Stimulated activated CD8-positive, alpha-beta memory T cell treated with anti-CD3 and anti-CD28 coated beads, Interleukin-7, amount 100 ng/mL, for 4 hours (primary cell): Measurements from ENCODE around the gene IL1RAPL2.
"Not testable (repeated sequence)": the region's sequence is repeated elsewhere in the genome, so short reads cannot be mapped to it uniquely, and the experiment has no call there.

Source experiments
- DNase-seq, 2 donors: peaks; one replicate each; pipeline ENCODE4 v3.0.0-alpha.2; 2020; ENCODE audit warnings: low read depth in 2 of 2

IL1RAPL2 gene

GRCh38 chrX:104854188-104854587, 288.2 kb downstream of the IL1RAPL2 start:
- no peak for DNase-seq

- no peak for DNase-seq
Measured at GRCh38 chrX:104854790-104855340, 288.9 kb downstream of the IL1RAPL2 start.

GRCh38 chrX:104863466-104863865, 297.5 kb downstream of the IL1RAPL2 start:
- DNase-seq: no peak

- no peak for DNase-seq
Measured at GRCh38 chrX:104864296-104864695, 298.3 kb downstream of the IL1RAPL2 start.

GRCh38 chrX:104877504-104877903, 311.5 kb downstream of the IL1RAPL2 start:
- no peak for DNase-seq

- DNase-seq: no peak
Measured at GRCh38 chrX:104902070-104902469, 336.1 kb downstream of the IL1RAPL2 start.

- DNase-seq: not testable (repeated sequence)
Measured at GRCh38 chrX:104909694-104910093, 343.7 kb downstream of the IL1RAPL2 start.

GRCh38 chrX:104913348-104913747, 347.3 kb downstream of the IL1RAPL2 start:
- DNase-seq: no peak

GRCh38 chrX:104914686-104915085, 348.7 kb downstream of the IL1RAPL2 start:
- DNase-seq: not testable (repeated sequence)

- no peak for DNase-seq
Measured at GRCh38 chrX:104918122-104918521, 352.1 kb downstream of the IL1RAPL2 start.

- no peak for DNase-seq
Measured at GRCh38 chrX:104921584-104922205, 355.7 kb downstream of the IL1RAPL2 start.

- peak; percentile 12 to 26 for DNase-seq
Measured at GRCh38 chrX:104922206-104922621, 356.2 kb downstream of the IL1RAPL2 start.

GRCh38 chrX:104929324-104929723, 363.3 kb downstream of the IL1RAPL2 start:
- no peak for DNase-seq

- no peak for DNase-seq
Measured at GRCh38 chrX:104935581-104935980, 369.6 kb downstream of the IL1RAPL2 start.

- DNase-seq: no peak
Measured at GRCh38 chrX:104953251-104953650, 387.3 kb downstream of the IL1RAPL2 start.

GRCh38 chrX:104961926-104962325, 395.9 kb downstream of the IL1RAPL2 start:
- DNase-seq: no peak

GRCh38 chrX:104968241-104968640, 402.2 kb downstream of the IL1RAPL2 start:
- DNase-seq: no peak

- DNase-seq: no peak
Measured at GRCh38 chrX:104972737-104973136, 406.7 kb downstream of the IL1RAPL2 start.

- no peak for DNase-seq
Measured at GRCh38 chrX:104987063-104987462, 421.1 kb downstream of the IL1RAPL2 start.

- DNase-seq: no peak
Measured at GRCh38 chrX:104988038-104988437, 422.0 kb downstream of the IL1RAPL2 start.

- no peak for DNase-seq
Measured at GRCh38 chrX:104995546-104995945, 429.5 kb downstream of the IL1RAPL2 start.

- DNase-seq: no peak
Measured at GRCh38 chrX:105006103-105006502, 440.1 kb downstream of the IL1RAPL2 start.

- no peak for DNase-seq
Measured at GRCh38 chrX:105006996-105007395, 441.0 kb downstream of the IL1RAPL2 start.

- no peak for DNase-seq
Measured at GRCh38 chrX:105013719-105014118, 447.7 kb downstream of the IL1RAPL2 start.
